NCI-H748 (cell line): ENCODE data around the gene NF2.

ENCODE experiments used
- DNase-seq: peaks from one replicate; lab custom pipeline; 2025; ENCODE audit not compliant: unreplicated experiment; lab: John Stamatoyannopoulos, UW

NF2 gene

DNA sequence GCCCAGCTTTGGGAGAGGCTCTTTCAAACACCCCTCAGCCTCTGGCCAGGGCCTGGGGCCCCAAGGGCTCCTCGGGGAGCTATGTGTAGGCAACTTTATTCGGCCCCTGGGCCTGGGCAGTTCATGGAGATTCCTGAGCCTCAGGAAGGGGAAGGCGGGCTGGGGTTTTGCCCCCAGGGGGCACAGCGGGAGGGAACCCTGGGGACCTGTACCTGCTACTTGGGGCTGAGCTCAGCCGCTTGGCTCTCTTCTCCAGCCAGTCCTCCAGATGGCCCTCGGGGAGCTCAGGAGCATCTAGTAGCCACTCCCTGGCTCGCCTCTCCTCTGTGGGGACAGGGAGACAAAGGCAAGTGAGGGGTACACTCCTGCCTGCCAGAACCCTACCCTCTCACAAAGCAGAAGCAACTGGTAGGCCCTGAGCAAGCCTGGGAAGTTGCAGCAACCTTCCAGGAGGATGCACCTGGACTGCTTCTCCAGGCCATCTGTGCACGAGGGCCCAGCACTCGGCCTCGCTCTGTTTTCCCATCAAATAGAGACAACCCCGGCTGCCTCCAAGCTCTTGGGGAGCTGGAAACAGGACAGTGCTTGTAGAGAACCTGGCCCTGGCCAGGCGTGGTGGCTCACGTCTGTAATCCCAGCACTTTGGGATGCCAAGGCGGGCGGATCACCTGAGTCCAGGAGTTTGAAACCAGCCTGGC, 134.8 kb downstream of the NF2 start:
- DNase-seq: no peak

DNA sequence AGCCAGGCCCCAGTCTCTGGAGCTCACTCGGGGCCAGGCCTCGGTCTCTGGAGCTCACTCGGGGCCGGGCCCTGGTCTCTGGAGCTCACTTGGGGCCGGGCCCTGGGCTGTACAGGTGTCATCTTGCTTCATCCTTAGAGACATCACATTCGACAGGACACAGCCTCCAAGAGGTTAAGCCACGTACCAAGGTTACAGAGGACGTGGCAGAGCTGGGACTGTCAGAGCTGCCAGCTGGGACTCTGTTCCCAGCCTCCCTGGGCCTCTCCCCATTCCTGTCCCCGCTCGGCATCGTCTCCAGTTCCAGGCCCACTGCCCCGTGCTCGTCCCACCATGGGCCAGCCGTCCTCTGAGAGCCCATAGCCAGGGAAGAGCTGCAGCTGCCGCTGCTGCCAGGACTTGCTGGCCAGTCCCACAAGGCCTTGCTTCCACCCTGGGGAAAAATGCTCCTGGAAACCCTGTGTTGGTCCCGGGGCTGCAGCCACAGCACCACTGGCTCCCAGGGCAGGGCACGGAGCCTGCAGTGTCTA, 136.0 kb downstream of the NF2 start:
- DNase-seq: no peak

DNA sequence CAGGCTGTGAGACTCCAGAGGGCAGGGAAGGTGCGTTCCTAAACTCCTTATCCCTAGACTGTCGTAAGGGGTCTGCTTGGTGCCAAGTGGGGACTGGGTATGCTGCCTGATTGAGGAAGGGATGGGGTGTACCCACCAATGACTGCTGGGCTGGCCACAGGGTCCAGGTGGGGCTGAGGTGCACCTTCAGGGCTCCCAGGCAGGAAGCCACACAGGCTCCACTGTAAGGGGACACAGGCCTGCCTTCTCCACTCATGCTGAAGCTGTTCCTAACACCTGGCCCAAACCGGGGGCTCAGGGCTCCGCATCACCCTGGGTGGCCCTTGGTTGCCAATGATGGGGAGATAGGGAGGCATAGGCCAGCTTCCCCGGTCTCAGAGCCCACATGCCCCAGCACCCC, 136.8 kb downstream of the NF2 start:
- DNase-seq: no peak

DNA sequence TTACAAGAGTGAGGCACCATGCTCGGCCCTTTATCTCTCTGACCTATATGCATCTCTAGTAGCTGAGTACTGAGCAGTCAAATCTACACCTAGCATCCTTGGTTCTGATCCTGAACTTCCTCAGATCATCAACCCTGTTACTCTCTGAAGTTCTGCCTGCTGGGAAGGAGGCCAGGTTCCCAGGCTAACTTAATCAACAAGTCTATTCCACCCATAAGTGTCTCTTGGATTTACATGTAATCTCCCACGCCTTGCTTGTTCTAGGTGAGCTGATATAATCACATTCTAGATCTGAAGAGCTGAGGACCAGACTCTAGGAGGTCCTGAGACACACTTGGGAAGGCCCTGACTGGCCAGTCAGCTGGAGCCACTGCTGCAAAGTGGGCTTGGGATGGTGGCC, 138.5 kb downstream of the NF2 start:
- DNase-seq: no peak

DNA sequence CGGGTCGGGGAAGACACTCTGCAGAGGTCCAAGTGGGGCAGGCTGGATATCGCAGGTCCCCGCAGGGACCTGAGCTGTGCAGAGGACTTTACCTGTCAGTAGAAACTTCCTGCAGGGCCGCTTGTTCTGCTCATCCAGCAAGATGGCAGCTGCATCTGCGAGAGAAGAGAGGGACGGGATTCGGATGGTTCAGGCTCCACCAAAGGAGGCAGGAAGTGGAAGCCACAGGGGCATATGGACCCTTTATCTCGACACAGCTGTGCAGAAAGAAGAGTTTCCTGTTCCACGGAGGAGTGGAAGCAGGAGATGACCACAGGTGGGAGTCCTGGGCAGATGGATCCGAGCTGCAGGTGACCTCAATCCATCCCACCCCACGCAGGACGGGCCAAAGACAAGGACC, 138.9 kb downstream of the NF2 start:
- no peak for DNase-seq

DNA sequence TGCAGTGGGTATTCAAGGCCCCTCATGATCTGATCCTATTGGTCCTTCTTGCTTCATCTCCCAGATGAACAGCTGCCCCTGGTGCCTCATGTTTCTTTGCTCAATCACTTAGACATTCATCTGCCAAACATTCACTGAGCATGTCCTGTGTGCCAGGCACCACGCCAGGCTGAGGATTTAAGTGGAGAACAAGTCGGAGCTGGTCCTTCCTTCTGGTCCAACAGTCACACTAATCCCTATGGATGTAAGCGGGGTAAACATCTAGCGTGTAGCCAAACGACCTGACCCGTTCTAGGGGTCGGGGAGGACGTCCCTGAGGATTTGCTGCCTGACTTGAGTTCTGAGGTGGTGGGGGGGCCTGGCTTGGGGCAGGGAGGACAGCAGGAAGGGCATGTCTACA, 141.5 kb downstream of the NF2 start:
- no peak for DNase-seq

DNA sequence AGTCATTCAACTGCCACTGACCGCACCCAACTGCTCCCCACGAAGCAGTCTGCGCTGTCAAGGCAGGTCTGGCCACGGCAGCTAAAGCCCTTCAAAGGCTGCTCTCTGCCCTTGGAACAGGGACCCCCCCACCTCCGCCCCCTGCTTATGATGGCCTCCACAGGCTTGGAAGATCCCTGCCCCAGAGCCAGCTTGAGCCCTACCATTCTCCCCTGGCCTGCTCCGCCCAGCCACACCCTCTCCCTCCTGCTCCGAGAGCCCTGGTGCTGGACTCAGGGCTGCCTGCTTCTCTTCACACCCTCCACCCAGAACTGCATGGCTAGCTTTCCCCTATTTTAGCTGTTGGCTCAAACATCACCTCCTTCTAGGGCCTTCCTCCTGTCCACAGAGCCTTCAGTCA, 144.4 kb downstream of the NF2 start:
- DNase-seq: no peak
